Measurements from ENCODE around the gene CLEC10A. TPM values are rescaled to one million over a fixed set of nuclear protein-coding genes. Genes with fewer than 3 reads are reported as not detected.
"Not testable (repeated sequence)": the region's sequence is repeated elsewhere in the genome, so short reads cannot be mapped to it uniquely, and the experiment has no call there.

Gene CLEC10A, protein sequence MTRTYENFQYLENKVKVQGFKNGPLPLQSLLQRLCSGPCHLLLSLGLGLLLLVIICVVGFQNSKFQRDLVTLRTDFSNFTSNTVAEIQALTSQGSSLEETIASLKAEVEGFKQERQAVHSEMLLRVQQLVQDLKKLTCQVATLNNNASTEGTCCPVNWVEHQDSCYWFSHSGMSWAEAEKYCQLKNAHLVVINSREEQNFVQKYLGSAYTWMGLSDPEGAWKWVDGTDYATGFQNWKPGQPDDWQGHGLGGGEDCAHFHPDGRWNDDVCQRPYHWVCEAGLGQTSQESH
- total RNA-seq: 1 to 10 TPM in 4 of 6 experiments, under 1 TPM in 2; 0.77 to 2.6 (median 1.5) TPM
- long read RNA-seq: 0 reads

DNA sequence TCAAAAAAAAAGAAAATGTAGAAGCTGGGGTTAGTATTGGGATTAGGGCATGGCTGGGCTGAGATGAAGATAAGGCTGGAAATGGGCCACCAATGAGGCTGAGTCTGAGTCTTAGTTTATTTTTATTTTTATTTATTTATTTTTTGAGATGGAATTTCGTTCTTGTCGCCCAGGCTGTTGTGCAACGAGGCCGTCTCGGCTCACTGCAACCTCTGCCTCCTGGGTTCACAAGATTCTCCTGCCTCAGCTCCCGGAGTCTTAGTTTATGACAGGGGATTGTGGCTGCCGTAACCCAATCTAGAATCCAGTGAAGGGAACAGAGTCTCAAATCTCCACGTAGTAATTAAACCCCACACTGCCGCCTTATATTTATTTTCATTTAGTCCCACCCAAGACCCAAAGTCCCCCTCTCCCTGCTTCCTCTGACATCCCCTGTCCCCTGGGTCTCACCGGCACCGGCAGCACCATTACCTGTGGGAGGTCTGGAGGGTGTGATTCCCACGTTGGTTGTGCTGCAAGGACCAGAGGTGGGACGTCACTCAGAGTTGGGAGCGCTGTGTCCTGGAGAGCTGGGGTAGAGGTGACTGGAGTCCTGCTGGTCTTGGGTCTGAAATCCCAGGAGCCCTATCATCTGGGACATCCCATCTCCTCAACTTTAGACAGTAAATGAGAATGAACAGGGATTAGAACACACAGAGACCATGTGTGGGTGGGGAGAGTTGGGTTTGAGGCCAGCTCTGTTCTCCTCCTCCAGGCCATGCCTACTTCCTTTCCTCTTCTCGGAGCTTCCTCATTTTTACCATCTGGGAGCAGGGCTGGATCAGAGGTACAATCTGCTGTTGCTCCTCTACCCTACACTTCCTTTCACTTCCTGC lies at the start of gene CLEC10A:
Gene CLEC10A (minus strand): TSS at position 671 of the 875 bp plus-strand sequence. CDS start 1,439 bp downstream, outside the sequence.
- no peak within 1 kb of the TSS for H3K4me3 ChIP-seq
- H3K4me1 ChIP-seq: peaks cover 0 to under 1% (median 0%) of the 10 kb centered on the region in 4 donors
- DNase-seq (no peak), ATAC-seq (peak in 3 of 4 donors; percentile 30 to 62 (median 34))
- no peaks in the 10 kb centered on the region for H3K27me3 ChIP-seq
- H3K27ac ChIP-seq: no peak within 1 kb of the TSS
- 53% methylated on average over 14 of the region's 15 CpGs for whole genome bisulfite sequencing (ENCODE audit: insufficient coverage, low coverage, low lambda C conversion rate, missing lambda C conversion rate)
- H3K36me3 ChIP-seq: no peaks in the 10 kb centered on the region
- intact Hi-C loops (cut with DNase I): no loop called here
- no peak for TF ChIP-seq POLR2A (IDR thresholded peaks at IDR 0.05)
- TF ChIP-seq, protein P1, sequence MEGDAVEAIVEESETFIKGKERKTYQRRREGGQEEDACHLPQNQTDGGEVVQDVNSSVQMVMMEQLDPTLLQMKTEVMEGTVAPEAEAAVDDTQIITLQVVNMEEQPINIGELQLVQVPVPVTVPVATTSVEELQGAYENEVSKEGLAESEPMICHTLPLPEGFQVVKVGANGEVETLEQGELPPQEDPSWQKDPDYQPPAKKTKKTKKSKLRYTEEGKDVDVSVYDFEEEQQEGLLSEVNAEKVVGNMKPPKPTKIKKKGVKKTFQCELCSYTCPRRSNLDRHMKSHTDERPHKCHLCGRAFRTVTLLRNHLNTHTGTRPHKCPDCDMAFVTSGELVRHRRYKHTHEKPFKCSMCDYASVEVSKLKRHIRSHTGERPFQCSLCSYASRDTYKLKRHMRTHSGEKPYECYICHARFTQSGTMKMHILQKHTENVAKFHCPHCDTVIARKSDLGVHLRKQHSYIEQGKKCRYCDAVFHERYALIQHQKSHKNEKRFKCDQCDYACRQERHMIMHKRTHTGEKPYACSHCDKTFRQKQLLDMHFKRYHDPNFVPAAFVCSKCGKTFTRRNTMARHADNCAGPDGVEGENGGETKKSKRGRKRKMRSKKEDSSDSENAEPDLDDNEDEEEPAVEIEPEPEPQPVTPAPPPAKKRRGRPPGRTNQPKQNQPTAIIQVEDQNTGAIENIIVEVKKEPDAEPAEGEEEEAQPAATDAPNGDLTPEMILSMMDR (IDR thresholded peaks at IDR 0.05): no peak
- no peaks in the 10 kb centered on the region for H3K9me3 ChIP-seq

DNA sequence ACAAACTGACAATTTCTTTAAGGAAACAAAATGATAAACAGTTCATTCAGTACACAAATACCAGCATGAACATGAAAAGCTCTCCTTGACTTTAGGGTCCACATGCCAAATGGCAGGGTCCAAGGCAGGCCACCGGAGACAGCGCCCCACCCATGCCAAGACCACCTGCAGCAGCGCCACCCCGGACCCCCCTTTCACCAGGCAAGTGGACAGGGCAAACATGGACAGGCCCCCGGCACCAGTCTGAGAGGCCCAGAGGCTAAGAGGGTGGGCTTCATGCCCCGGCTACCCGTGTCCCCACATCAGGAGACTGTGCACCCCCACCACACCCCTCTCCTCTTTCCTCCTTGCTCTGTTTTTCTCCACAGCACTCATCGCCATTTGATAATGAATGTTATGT lies 49.3 kb upstream of the CLEC10A start:
- no peak for DNase-seq
- Histone ChIP-seq H3K4me3 (no peak overlapping the region), H3K36me3 (no peaks in the 10 kb centered on the region), H3K27me3 (no peaks in the 10 kb centered on the region), H3K27ac (no peak overlapping the region), H3K9me3 (no peaks in the 10 kb centered on the region), H3K4me1 (peaks cover 0 to 18% (median 8%) of the 10 kb centered on the region in 4 donors)
- WGBS (ENCODE audit: insufficient coverage, low coverage, low lambda C conversion rate, missing lambda C conversion rate): 100% methylated on average over 1 of the region's 8 CpGs
- TF ChIP-seq, protein P1 (IDR thresholded peaks at IDR 0.05): no peak
- TF ChIP-seq POLR2A (IDR thresholded peaks at IDR 0.05): no peak
- no peak for ATAC-seq
- intact Hi-C loops (cut with DNase I): no loop called here

DNA sequence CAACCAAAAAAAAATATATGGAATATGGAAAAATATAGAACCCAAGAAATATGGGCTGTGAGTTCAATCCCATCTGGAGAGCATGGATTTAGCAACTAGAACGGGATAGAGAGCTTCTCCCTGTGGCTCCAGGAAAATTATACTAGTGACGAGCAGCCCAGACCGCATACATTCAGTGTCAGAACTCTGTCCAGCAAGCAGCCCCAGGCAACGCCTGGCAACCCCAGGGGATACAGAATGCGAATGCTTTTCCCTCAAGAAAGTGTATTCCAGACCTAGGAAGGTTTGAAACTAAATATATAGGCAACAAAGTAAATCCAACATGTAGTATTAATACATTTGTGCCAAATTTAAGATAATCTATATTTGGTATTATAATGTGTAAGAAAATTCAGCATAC lies 48.1 kb upstream of the CLEC10A start:
- no peak for ATAC-seq
- peaks cover 0 to 18% (median 8%) of the 10 kb centered on the region in 4 donors for H3K4me1 ChIP-seq
- intact Hi-C loops (cut with DNase I): no loop called here
- H3K27me3 ChIP-seq: no peaks in the 10 kb centered on the region
- no peak overlapping the region for H3K4me3 ChIP-seq
- no peaks in the 10 kb centered on the region for H3K9me3 ChIP-seq
- H3K36me3 ChIP-seq: no peaks in the 10 kb centered on the region
- 58% methylated on average over 5 of the region's 5 CpGs for WGBS (ENCODE audit: insufficient coverage, low coverage, low lambda C conversion rate, missing lambda C conversion rate)
- no peak overlapping the region for H3K27ac ChIP-seq
- DNase-seq: peak in 1 of 3 donors; percentile 17
- TF ChIP-seq POLR2A (IDR thresholded peaks at IDR 0.05): no peak
- TF ChIP-seq, protein P1 (IDR thresholded peaks at IDR 0.05): no peak

DNA sequence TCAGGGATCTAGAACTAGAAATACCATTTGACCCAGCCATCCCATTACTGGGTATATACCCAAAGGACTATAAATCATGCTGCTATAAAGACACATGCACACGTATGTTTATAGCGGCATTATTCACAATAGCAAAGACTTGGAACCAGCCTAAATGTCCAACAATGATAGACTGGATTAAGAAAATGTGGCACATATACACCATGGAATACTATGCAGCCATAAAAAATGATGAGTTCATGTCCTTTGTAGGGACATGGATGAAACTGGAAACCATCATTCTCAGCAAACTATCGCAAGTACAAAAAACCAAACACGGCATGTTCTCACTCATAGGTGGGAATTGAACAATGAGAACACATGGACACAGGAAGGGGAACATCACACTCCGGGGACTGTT lies 47.5 kb upstream of the CLEC10A start:
- not testable (repeated sequence) for H3K27ac ChIP-seq
- WGBS (ENCODE audit: insufficient coverage, low coverage, low lambda C conversion rate, missing lambda C conversion rate): 84% methylated on average over 5 of the region's 5 CpGs

DNA sequence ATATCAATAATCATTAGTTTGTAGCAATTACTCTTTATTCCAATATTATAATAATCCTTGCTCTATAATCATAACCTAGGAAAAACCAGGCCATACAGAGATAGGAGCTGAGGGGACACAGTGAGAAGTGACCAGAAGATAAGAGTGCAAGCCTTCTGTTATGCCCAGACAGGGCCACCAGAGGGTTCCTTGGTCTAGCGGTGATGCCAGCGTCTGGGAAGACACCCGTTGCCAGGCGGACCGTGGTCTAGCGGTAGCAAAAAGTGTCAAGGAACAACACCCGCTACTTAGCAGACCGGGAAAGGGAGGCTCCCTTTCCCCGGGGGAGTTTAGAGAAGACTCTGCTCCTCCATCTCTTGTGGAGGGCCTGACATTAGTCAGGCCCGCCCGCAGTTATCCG lies 46.3 kb upstream of the CLEC10A start:
- peak in 1 of 3 donors; percentile 25 for DNase-seq

More for the DNA sequence above, 47.5 kb upstream of the CLEC10A start:
- DNase-seq; H3K9me3 ChIP-seq; intact Hi-C loops (cut with DNase I); H3K27me3 ChIP-seq; H3K4me3 ChIP-seq; ATAC-seq; H3K36me3 ChIP-seq: not testable (repeated sequence)
- peaks cover 0 to 12% (median 6%) of the 10 kb centered on the region in 4 donors for H3K4me1 ChIP-seq

More for the DNA sequence above, 46.3 kb upstream of the CLEC10A start:
- H3K27ac ChIP-seq; H3K27me3 ChIP-seq; H3K4me1 ChIP-seq; H3K4me3 ChIP-seq; ATAC-seq; H3K36me3 ChIP-seq; H3K9me3 ChIP-seq; intact Hi-C loops (cut with DNase I): not testable (repeated sequence)
- WGBS (ENCODE audit: insufficient coverage, low coverage, low lambda C conversion rate, missing lambda C conversion rate): 90% methylated on average over 4 of the region's 12 CpGs
